Measurements from ENCODE around the gene MAN1B1.

The MAN1B1 gene

GRCh38 chr9:137046088-137046787 is 40.5 kb upstream of the MAN1B1 start, which contains the start of gene NPDC1:
TSS of gene NPDC1 (minus strand) at chr9:137046177. CDS start at chr9:137045989, 188 bp downstream.
- peak; percentile 69 for DNase-seq (ENCODE audit: low read depth)
- peak; percentile 90 for TF ChIP-seq CTCF (IDR thresholded peaks at IDR 0.05; ENCODE audit: control insufficient read depth, extremely low read depth, insufficient read depth)
- H3K4me3 ChIP-seq (ENCODE audit: low read depth, low read length): peak within 1 kb of the TSS; percentile 90

GRCh38 chr9:137048655-137049543 is 37.9 kb upstream of the MAN1B1 start:
- TF ChIP-seq CTCF (IDR thresholded peaks at IDR 0.05; ENCODE audit: control insufficient read depth, extremely low read depth, insufficient read depth): no peak
- no peak for DNase-seq (ENCODE audit: low read depth)

GRCh38 chr9:137049544-137050449 is 37.0 kb upstream of the MAN1B1 start:
- H3K4me3 ChIP-seq (ENCODE audit: low read depth, low read length): no peak overlapping the region
- DNase-seq (ENCODE audit: low read depth): no peak
- TF ChIP-seq CTCF (IDR thresholded peaks at IDR 0.05; ENCODE audit: control insufficient read depth, extremely low read depth, insufficient read depth): peak; percentile 46

More at GRCh38 chr9:137048655-137049543, 37.9 kb upstream of the MAN1B1 start:
- H3K4me3 ChIP-seq (ENCODE audit: low read depth, low read length): no peak overlapping the region

GRCh38 chr9:137050570-137050969 is 36.2 kb upstream of the MAN1B1 start:
- no peak for DNase-seq (ENCODE audit: low read depth)
- no peak overlapping the region for H3K4me3 ChIP-seq (ENCODE audit: low read depth, low read length)
- no peak for TF ChIP-seq CTCF (IDR thresholded peaks at IDR 0.05; ENCODE audit: control insufficient read depth, extremely low read depth, insufficient read depth)

- no peak overlapping the region for H3K4me3 ChIP-seq (ENCODE audit: low read depth, low read length)
- DNase-seq (ENCODE audit: low read depth): no peak
- TF ChIP-seq CTCF (IDR thresholded peaks at IDR 0.05; ENCODE audit: control insufficient read depth, extremely low read depth, insufficient read depth): no peak
Measured at GRCh38 chr9:137051145-137051724, 35.5 kb upstream of the MAN1B1 start.

GRCh38 chr9:137052293-137052692 is 34.5 kb upstream of the MAN1B1 start:
- H3K4me3 ChIP-seq (ENCODE audit: low read depth, low read length): no peak overlapping the region
- no peak for TF ChIP-seq CTCF (IDR thresholded peaks at IDR 0.05; ENCODE audit: control insufficient read depth, extremely low read depth, insufficient read depth)
- no peak for DNase-seq (ENCODE audit: low read depth)
